HCEC 1CT (cell line): ENCODE results near the gene RECK.

Experiments
- DNase-seq: peaks from one replicate; pipeline ENCODE4 v3.0.0-alpha.2; 2017

RECK gene

DNA sequence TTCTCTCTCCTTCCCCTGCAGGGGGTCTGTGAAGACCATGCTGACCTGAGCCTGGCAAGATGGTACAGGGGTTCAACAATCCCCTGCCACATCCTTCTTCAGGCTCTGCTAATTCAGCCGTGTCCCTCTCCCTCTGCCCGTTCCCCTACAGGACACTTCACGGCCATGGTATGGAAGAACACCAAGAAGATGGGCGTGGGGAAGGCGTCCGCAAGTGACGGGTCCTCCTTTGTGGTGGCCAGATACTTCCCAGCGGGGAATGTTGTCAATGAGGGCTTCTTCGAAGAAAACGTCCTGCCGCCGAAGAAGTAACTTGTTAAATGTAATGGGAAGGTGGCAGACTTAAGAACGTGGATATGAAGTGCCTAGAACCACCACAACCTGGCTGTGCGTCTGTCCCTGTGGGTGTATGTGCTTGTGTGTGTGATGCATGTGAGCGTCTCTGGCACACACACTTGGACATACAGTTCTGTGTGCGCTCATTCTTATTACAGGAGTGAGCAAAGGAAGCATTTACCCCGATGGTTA is 125.6 kb downstream of the RECK start:
- DNase-seq, result no peak

DNA sequence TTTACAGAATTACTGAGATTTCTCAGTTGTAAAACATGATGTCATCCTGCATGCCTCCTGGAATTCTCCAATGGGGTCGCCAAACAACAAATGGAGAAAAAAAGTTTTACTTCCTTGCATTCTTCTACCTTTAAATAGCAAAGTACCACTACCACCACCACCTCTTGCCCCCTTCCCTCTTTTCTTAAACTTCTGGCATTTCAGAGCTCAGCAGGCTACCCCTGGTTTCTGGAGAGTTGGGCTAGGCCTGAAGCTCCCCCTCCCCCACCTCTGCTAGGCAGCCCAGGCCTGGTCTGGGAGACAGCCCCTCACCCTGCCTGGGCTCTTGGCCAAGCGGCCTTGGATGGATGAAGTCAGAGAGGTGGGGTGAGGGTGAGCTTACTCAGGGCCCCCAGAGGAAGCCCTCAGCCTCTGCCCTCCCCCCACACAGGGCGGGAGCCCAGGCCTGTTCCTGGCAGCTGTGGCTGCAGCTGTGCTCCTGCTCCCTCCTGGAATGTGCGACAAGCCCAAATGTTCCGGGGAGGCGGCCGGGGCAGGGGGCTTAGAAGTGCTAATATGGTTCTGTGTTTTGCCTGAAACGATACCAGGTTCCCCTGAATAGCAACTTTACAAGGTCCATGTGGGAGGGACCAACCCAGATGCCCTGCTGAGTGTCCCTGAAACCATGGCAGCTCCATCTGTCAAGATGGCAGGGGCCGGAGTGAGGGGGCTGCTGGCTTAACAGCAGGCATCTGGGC is 126.5 kb downstream of the RECK start:
- DNase-seq, result peak; percentile 22

DNA sequence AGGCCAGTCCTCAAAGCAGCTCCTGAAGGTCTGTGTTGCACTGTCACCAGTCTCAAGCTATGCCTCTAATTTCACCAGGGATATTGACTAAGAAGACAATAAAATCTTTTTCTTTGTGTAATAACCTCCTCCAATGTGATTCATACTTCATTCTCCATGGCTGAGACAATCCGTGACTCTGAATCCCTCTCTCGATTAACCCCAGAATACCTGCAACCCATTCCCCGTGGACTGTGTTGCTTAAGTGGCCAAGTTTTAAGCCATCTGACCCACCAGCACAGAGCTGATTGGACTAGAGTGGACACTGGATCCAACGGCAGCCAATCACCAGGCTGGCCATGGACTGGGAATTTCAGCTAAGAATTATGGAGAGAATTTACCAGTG is 127.1 kb downstream of the RECK start:
- peak; percentile 47 for DNase-seq

DNA sequence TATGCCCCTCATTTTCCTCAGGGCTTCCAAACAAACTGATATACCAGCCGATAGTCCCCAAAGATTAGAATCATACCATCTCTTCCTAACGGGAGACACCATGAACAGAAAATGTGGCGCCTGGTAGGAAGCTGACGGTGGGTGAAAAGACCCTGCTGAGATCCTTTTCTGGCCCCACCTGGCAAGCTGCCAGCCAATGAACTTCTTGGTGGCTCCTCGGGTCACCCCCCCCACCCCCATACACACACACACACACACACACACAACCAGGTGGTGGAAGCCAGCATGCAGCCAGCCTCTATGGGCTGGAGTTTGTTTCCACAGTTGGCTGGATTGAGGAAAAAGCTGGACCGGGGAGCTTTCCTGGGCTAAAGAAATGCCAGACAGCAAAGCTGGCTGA is 127.7 kb downstream of the RECK start:
- DNase-seq, result no peak

DNA sequence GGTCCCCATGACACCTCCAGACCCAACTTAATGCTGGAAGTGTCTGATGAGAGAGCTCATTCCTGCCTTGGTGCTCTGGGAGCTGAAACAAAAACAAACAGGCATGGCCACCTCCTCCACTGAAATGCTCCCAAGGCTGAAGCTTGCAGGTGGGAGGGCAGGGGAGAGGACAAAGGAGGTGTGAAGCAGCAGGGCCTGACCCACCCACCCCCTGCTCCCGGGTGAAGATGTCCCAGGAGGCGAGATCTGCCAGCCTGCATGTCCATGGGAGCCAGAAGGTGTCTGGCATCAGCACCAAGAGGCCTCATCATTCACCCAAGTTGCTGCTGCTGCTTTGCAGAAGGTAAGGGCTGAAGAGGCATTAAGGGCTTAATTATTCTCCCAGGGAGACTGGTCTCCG is 128.3 kb downstream of the RECK start:
- DNase-seq, result no peak

DNA sequence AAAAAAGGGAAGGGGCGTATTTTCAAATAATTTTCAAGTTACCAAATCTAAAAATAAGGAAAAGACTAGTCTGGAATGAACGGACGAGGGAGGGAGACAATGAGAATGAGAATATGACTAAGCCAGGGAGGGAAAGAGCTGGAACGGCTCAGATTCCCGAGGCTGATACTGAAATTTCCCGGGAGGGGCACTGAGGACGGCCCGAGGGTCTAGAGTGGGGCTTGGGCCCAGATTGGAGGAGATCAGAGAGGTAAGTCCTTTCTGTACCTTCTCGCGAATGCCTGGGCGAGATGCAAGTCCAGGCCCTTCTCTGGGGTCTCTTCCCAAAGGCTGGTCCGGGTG is 129.1 kb downstream of the RECK start:
- no peak for DNase-seq

GRCh38 chr9:36166168-36166927 is 129.6 kb downstream of the RECK start:
- peak; percentile 78 for DNase-seq

- DNase-seq, result no peak
These were observed 132.5 kb downstream of the RECK start, which contains the start of gene CCIN for GRCh38 chr9:36169166-36169565. TSS of gene CCIN (plus strand) at chr9:36169388. CDS start at chr9:36169503, 115 bp downstream.

GRCh38 chr9:36169708-36170107 is 133.0 kb downstream of the RECK start:
- no peak for DNase-seq

- no peak for DNase-seq
These were observed 133.8 kb downstream of the RECK start for GRCh38 chr9:36170531-36170930.

- DNase-seq, result no peak
These were observed 137.1 kb downstream of the RECK start for GRCh38 chr9:36173861-36174260.
